Loucy (cell line): ENCODE results near the gene SIDT2.
"Not testable (repeated sequence)": the region's sequence is repeated elsewhere in the genome, so short reads cannot be mapped to it uniquely, and the experiment has no call there.

Experiments used
- H2AFZ ChIP-seq: fragments of 200-600 bp; sonication (generic); 2 replicates; pipeline ENCODE4 v1.6.0; 2016; ENCODE audit warnings: antibody characterized with exemption, mild to moderate bottlenecking, low read length, moderate library complexity
- H3F3A ChIP-seq: fragments of 200-600 bp; 2 replicates; pipeline ENCODE4 v1.6.0; 2016; ENCODE audit warnings: antibody characterized with exemption, low read depth, mild to moderate bottlenecking
- H3K27me3 ChIP-seq: fragments of 200-600 bp; sonication (generic); 2 replicates; pipeline ENCODE4 v1.6.1; 2014; ENCODE audit warnings: low read length, mild to moderate bottlenecking; ENCODE audit not compliant: insufficient read depth, poor library complexity, severe bottlenecking
- H3K36me3 ChIP-seq: fragments of 200-600 bp; sonication (generic); 2 replicates; pipeline ENCODE4 v1.6.1; 2016; ENCODE audit warnings: low read length; ENCODE audit not compliant: insufficient read depth
- H3K4me1 ChIP-seq: fragments of 200-600 bp; sonication (generic); 2 replicates; pipeline ENCODE4 v1.5.1; 2014; ENCODE audit warnings: low read length, mild to moderate bottlenecking; ENCODE audit not compliant: insufficient read depth, poor library complexity, severe bottlenecking
- H3K4me2 ChIP-seq: fragments of 200-600 bp; sonication (generic); 2 replicates; pipeline ENCODE4 v1.6.0; 2014; ENCODE audit warnings: antibody characterized with exemption, low read length, low read depth, mild to moderate bottlenecking; ENCODE audit not compliant: poor library complexity, severe bottlenecking
- H3K4me3 ChIP-seq: fragments of 200-600 bp; sonication (generic); 2 replicates; pipeline ENCODE4 v1.5.1; 2014; ENCODE audit warnings: low read length, mild to moderate bottlenecking, mixed read lengths; ENCODE audit not compliant: poor library complexity, severe bottlenecking
- H3K79me2 ChIP-seq: fragments of 200-600 bp; sonication (generic); 2 replicates; pipeline ENCODE4 v1.6.1; 2014; ENCODE audit warnings: low read length; ENCODE audit not compliant: insufficient read depth
- H3K9ac ChIP-seq: fragments of 200-600 bp; sonication (generic); 2 replicates; pipeline ENCODE4 v1.6.0; 2014; ENCODE audit warnings: mild to moderate bottlenecking, low read depth, low read length, moderate library complexity; ENCODE audit not compliant: poor library complexity, severe bottlenecking
- H3K9me2 ChIP-seq: fragments of 200-600 bp; sonication (generic); replicated peaks from 2 replicates; pipeline ENCODE4 v1.6.1; 2016; ENCODE audit warnings: low read depth, low read length, mixed read lengths
- H3K9me3 ChIP-seq: fragments of 200-600 bp; sonication (generic); 2 replicates; pipeline ENCODE4 v1.6.1; 2014; ENCODE audit warnings: mild to moderate bottlenecking, antibody characterized with exemption, low read length, low read depth; ENCODE audit not compliant: insufficient read depth
- H4K20me1 ChIP-seq: fragments of 200-600 bp; sonication (generic); 2 replicates; pipeline ENCODE4 v1.6.0; 2014; ENCODE audit warnings: antibody characterized with exemption, low read length, mild to moderate bottlenecking; ENCODE audit not compliant: insufficient read depth, poor library complexity, severe bottlenecking
- EZH2phosphoT487 ChIP-seq: fragments of 200-600 bp; IDR thresholded peaks from 2 replicates; pipeline ENCODE4 v1.6.1; 2018; ENCODE audit warnings: antibody characterized with exemption, mild to moderate bottlenecking, moderate library complexity, borderline replicate concordance
- TF ChIP-seq, protein P1 (sequence below): fragments of 200-600 bp; sonication (generic); conservative IDR thresholded peaks from 2 replicates; pipeline ENCODE4 v1.5.1; 2014; ENCODE audit warnings: mild to moderate bottlenecking, antibody characterized with exemption, low read length

SIDT2 gene

DNA sequence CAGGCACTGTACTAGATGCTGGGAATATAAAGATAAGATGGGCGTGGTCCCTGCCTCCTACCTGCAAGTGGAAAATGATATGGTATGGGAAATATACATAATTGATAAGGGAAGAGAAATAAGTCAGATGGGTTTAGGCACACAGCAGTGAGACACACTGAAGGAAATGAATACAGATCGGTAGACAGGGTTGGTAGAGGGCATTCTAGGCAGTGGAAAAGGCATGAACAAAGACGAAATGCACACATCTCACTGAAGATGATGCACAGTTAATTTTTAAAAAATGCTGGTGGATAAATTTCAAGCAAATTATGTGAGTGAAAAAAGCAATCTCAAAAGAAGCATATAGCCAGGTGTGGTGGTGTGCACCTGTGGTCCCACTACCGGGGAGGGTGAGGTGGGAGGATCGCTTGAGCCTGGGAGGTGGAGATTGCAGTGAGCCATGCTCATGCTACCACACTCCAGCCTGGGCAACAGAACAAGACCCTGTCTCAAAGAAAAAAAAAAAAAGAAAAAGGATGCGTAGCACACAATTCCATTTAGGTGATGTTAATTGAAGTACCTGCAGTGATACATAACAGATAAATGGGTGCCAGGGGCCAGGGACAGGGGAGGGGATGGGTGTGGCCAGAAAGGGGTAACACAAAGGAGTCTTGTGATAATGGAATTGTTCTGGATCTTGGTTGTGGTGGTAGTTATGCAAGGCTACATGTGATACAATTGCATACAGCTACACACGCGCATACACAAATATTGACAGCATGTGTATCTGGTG, 31.0 kb downstream of the SIDT2 start:
- H2AFZ ChIP-seq = not testable (repeated sequence)

DNA sequence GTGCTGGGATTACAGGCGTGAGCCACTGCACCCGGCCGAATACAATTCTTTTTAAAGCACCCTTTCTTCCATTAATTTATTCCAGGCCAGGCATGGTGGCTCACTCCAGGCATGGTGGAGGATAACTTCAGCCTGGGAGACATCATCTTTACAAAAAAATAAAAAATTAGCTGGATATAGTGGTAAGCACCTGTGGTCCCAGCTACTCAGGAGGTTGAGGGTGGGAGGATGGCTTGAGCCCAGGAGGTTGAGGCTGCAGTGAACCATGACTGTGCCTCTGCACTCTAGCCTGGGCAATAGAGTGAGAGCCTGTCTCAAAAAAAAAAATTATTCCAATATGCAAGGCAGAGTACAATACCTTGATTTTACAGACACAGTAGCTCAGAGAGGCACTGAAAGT, 32.1 kb downstream of the SIDT2 start:
- Histone ChIP-seq H4K20me1 (no peaks in the 10 kb centered on the region), H3K9ac (no peak overlapping the region), H2AFZ (no peak overlapping the region), H3K4me3 (no peak overlapping the region), H3K9me3 (no peaks in the 10 kb centered on the region), H3K9me2 (no peaks in the 10 kb centered on the region), H3K4me2 (no peak overlapping the region), H3K36me3 (peaks cover 6% of the 10 kb centered on the region; the same call in 1 of the 2 replicates), H3K79me2 (no peaks in the 10 kb centered on the region), H3F3A (no peaks in the 10 kb centered on the region), H3K4me1 (no peaks in the 10 kb centered on the region), H3K27me3 (no peaks in the 10 kb centered on the region)
- no peak for TF ChIP-seq EZH2phosphoT487
- TF ChIP-seq, protein P1, sequence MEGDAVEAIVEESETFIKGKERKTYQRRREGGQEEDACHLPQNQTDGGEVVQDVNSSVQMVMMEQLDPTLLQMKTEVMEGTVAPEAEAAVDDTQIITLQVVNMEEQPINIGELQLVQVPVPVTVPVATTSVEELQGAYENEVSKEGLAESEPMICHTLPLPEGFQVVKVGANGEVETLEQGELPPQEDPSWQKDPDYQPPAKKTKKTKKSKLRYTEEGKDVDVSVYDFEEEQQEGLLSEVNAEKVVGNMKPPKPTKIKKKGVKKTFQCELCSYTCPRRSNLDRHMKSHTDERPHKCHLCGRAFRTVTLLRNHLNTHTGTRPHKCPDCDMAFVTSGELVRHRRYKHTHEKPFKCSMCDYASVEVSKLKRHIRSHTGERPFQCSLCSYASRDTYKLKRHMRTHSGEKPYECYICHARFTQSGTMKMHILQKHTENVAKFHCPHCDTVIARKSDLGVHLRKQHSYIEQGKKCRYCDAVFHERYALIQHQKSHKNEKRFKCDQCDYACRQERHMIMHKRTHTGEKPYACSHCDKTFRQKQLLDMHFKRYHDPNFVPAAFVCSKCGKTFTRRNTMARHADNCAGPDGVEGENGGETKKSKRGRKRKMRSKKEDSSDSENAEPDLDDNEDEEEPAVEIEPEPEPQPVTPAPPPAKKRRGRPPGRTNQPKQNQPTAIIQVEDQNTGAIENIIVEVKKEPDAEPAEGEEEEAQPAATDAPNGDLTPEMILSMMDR = no peak

More for the DNA sequence above, 31.0 kb downstream of the SIDT2 start:
- not testable (repeated sequence) for H3K9me2 ChIP-seq, H3F3A ChIP-seq, H3K9me3 ChIP-seq, H3K9ac ChIP-seq, H3K27me3 ChIP-seq, H4K20me1 ChIP-seq, H3K4me3 ChIP-seq, H3K4me2 ChIP-seq, H3K4me1 ChIP-seq, H3K79me2 ChIP-seq
- H3K36me3 ChIP-seq = peaks cover 13% of the 10 kb centered on the region; the same call in 1 of the 2 replicates

DNA sequence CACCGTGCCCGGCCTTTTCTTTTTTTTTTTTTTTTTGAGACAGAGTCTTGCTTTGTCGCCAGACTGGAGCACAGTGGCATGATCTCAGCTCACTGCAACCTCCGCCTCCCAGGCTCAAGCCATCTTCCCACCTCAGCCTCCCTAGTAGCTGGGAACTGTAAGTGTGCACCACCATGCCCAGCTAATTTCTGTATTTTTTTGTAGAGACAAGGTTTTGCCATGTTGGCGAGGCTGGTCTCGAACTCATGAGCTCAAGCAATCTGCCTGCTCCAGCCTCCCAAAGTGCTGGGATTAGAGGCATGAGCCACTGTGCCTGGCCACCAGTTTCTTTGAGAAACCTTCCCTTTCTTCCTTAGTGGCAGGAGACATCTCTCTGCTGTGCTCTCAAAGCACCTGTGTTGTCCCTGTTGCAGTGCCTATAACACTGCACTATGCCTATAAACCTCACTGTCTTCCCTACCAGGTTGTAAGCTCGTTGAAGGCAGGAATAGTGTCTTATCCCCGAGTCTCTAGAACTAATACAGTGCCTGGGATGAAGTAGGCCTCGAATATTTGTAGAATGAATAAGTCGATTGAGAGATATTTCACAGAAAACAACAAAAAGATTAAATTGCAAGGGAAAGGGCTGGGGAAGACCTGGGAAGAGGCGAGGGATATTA, 34.3 kb downstream of the SIDT2 start:
- no peaks in the 10 kb centered on the region for H3K9me3 ChIP-seq
- H3K79me2 ChIP-seq = no peaks in the 10 kb centered on the region
- no peaks in the 10 kb centered on the region for H3K4me1 ChIP-seq
- H3K4me3 ChIP-seq = no peak overlapping the region
- no peaks in the 10 kb centered on the region for H3K9me2 ChIP-seq
- H3K4me2 ChIP-seq = no peak overlapping the region
- H3K36me3 ChIP-seq = peaks cover 14% of the 10 kb centered on the region; the same call in 1 of the 2 replicates
- no peaks in the 10 kb centered on the region for H3F3A ChIP-seq
- no peak overlapping the region for H3K9ac ChIP-seq
- no peak overlapping the region for H2AFZ ChIP-seq
- no peaks in the 10 kb centered on the region for H3K27me3 ChIP-seq
- TF ChIP-seq, protein P1 = no peak
- no peak for TF ChIP-seq EZH2phosphoT487
- no peaks in the 10 kb centered on the region for H4K20me1 ChIP-seq
